Bone marrow (tissue), 2 donors: ENCODE data around the gene HELQ.

Experiments used
- DNase-seq, 2 donors: peaks; one replicate each; lab custom pipeline; 2025; lab: John Stamatoyannopoulos, UW

Gene HELQ

GRCh38 chr4:83369831-83370639 is 85.6 kb downstream of the HELQ start:
- DNase-seq: peak in 1 of 2 donors; percentile 6

GRCh38 chr4:83364312-83364711 is 91.3 kb downstream of the HELQ start:
- DNase-seq: no peak

- DNase-seq: peak in 1 of 2 donors; percentile 35
Measured at GRCh38 chr4:83362492-83363329, 92.9 kb downstream of the HELQ start.

GRCh38 chr4:83361416-83362103 is 94.1 kb downstream of the HELQ start:
- DNase-seq: no peak

- DNase-seq: no peak
Measured at GRCh38 chr4:83360018-83360417, 95.6 kb downstream of the HELQ start.

GRCh38 chr4:83358410-83358809 is 97.2 kb downstream of the HELQ start:
- no peak for DNase-seq
